H9 (cell line): ENCODE results near the gene CTIF. TPM values are rescaled to one million over a fixed set of nuclear protein-coding genes. Genes with fewer than 3 reads are reported as not detected.

ENCODE experiments used
- DNase-seq: peaks from one replicate; pipeline ENCODE4 v3.0.0-alpha.2; 2017
- H2AFZ ChIP-seq: one replicate; pipeline ENCODE4 v1.6.1; 2013; ENCODE audit warnings: mild to moderate bottlenecking, low read length, control low read depth, moderate library complexity
- H2AK5ac ChIP-seq: 2 replicates; pipeline ENCODE4 v1.6.1; 2013; ENCODE audit warnings: low read length, control low read depth, mixed read lengths; ENCODE audit not compliant: insufficient read length
- H2BK120ac ChIP-seq: one replicate; pipeline ENCODE4 v1.6.1; 2013; ENCODE audit warnings: low read depth, mild to moderate bottlenecking, low read length, control low read depth, inconsistent platforms; ENCODE audit not compliant: poor library complexity, severe bottlenecking
- H2BK12ac ChIP-seq: 2 replicates; pipeline ENCODE4 v1.6.1; 2013; ENCODE audit warnings: low read length, control low read depth, mixed read lengths, low read depth; ENCODE audit not compliant: insufficient read length
- H2BK15ac ChIP-seq: 2 replicates; pipeline ENCODE4 v1.6.1; 2013; ENCODE audit warnings: low read depth, low read length, control low read depth
- H2BK20ac ChIP-seq: one replicate; pipeline ENCODE4 v1.6.1; 2013; ENCODE audit warnings: low read depth, mild to moderate bottlenecking, low read length, control low read depth, inconsistent platforms; ENCODE audit not compliant: poor library complexity, severe bottlenecking
- H2BK5ac ChIP-seq: 2 replicates; pipeline ENCODE4 v1.6.1; 2013; ENCODE audit warnings: low read length, control low read depth, mixed read lengths; ENCODE audit not compliant: insufficient read length
- H3K14ac ChIP-seq: 2 replicates; pipeline ENCODE4 v1.6.1; 2013; ENCODE audit warnings: low read length, control low read depth; ENCODE audit not compliant: insufficient read depth
- H3K18ac ChIP-seq: 2 replicates; pipeline ENCODE4 v1.6.1; 2013; ENCODE audit warnings: low read depth, mild to moderate bottlenecking, mixed read lengths, low read length, control low read depth; ENCODE audit not compliant: insufficient read length
- H3K23ac ChIP-seq: 2 replicates; pipeline ENCODE4 v1.6.1; 2013; ENCODE audit warnings: low read length, control low read depth, mixed read lengths, low read depth; ENCODE audit not compliant: insufficient read length
- H3K23me2 ChIP-seq: 2 replicates; pipeline ENCODE4 v1.6.1; 2013; ENCODE audit warnings: low read depth, mild to moderate bottlenecking, mixed read lengths, low read length, control low read depth; ENCODE audit not compliant: insufficient read length, poor library complexity, severe bottlenecking
- H3K27ac ChIP-seq: 2 replicates; pipeline ENCODE4 v1.5.1; 2013; ENCODE audit warnings: low read length, control low read depth, mixed read lengths, low read depth; ENCODE audit not compliant: insufficient read length
- H3K27me3 ChIP-seq: 2 replicates; pipeline ENCODE4 v1.6.1; 2013; ENCODE audit warnings: low read length, control low read depth, inconsistent platforms; ENCODE audit not compliant: insufficient read depth
- H3K4ac ChIP-seq: 2 replicates; pipeline ENCODE4 v1.6.1; 2013; ENCODE audit warnings: low read depth, mild to moderate bottlenecking, control low read depth, inconsistent platforms, low read length, moderate library complexity
- H3K4me1 ChIP-seq: 2 replicates; pipeline ENCODE4 v1.6.1; 2013; ENCODE audit warnings: low read length, control low read depth, inconsistent platforms; ENCODE audit not compliant: insufficient read depth
- H3K4me2 ChIP-seq: 2 replicates; pipeline ENCODE4 v1.6.1; 2013; ENCODE audit warnings: low read length, control low read depth, mixed read lengths; ENCODE audit not compliant: insufficient read length, insufficient read depth
- H3K56ac ChIP-seq: 2 replicates; pipeline ENCODE4 v1.6.1; 2013; ENCODE audit warnings: low read depth, mild to moderate bottlenecking, mixed read lengths, low read length, control low read depth; ENCODE audit not compliant: insufficient read length
- H3K79me1 ChIP-seq: 2 replicates; pipeline ENCODE4 v1.6.1; 2013; ENCODE audit warnings: low read depth, mild to moderate bottlenecking, moderate library complexity, low read length, control low read depth, inconsistent platforms; ENCODE audit not compliant: insufficient read depth, poor library complexity, severe bottlenecking
- H3K79me2 ChIP-seq: 2 replicates; pipeline ENCODE4 v1.6.1; 2013; ENCODE audit warnings: low read length, control low read depth, inconsistent platforms; ENCODE audit not compliant: insufficient read depth
- H3K9ac ChIP-seq: 2 replicates; pipeline ENCODE4 v1.6.1; 2013; ENCODE audit warnings: low read length, control low read depth, mixed read lengths; ENCODE audit not compliant: insufficient read length; ENCODE audit errors: extremely low read depth
- H3K9me3 ChIP-seq: one replicate; pipeline ENCODE4 v1.6.1; 2013; ENCODE audit warnings: low read depth, low read length, inconsistent platforms; ENCODE audit not compliant: control insufficient read depth
- H3T11ph ChIP-seq: one replicate; pipeline ENCODE4 v1.6.1; 2013; ENCODE audit warnings: mild to moderate bottlenecking, low read length, control low read depth, inconsistent platforms
- H4K20me1 ChIP-seq: one replicate; pipeline ENCODE4 v1.6.1; 2013; ENCODE audit not compliant: control insufficient read depth, insufficient read length, insufficient read depth
- H4K5ac ChIP-seq: 2 replicates; pipeline ENCODE4 v1.6.1; 2013; ENCODE audit warnings: low read depth, mild to moderate bottlenecking, mixed read lengths, low read length, control low read depth; ENCODE audit not compliant: insufficient read length
- H4K8ac ChIP-seq: replicated peaks from 2 replicates; pipeline ENCODE4 v1.6.1; 2013; ENCODE audit warnings: low read length, control low read depth, mixed read lengths, low read depth; ENCODE audit not compliant: insufficient read length
- H4K91ac ChIP-seq: 2 replicates; pipeline ENCODE4 v1.6.1; 2013; ENCODE audit warnings: low read depth, mild to moderate bottlenecking, moderate library complexity, mixed read lengths, low read length, control low read depth; ENCODE audit not compliant: insufficient read length
- H3K27ac Mint-ChIP-seq, 3 experiments: 2 replicates in 2 of 3; 3 replicates in 1 of 3; pipeline ENCODE4 v1.8.0; 2020 to 2021; ENCODE audit warnings: mixed read lengths in 3 of 3, mild to moderate bottlenecking in 1 of 3, moderate library complexity in 1 of 3
- H3K27me3 Mint-ChIP-seq: 2 replicates; pipeline ENCODE4 v1.8.0; 2021; ENCODE audit warnings: low read depth, mild to moderate bottlenecking, moderate library complexity, mixed read lengths
- H3K36me3 Mint-ChIP-seq, 3 experiments: 2 replicates in 2 of 3; 3 replicates in 1 of 3; pipeline ENCODE4 v1.8.0; 2020 to 2021; ENCODE audit warnings: low read depth in 3 of 3, mixed read lengths in 3 of 3; ENCODE audit not compliant: insufficient read depth in 1 of 3
- H3K4me1 Mint-ChIP-seq, 2 experiments: 2 replicates each; pipeline ENCODE4 v1.8.0; 2020; ENCODE audit warnings: mixed read lengths in 2 of 2
- H3K4me3 Mint-ChIP-seq, 2 experiments: 2 replicates in 1 of 2; 3 replicates in 1 of 2; pipeline ENCODE4 v1.8.0; 2020 to 2021; ENCODE audit warnings: mild to moderate bottlenecking in 2 of 2, mixed read lengths in 2 of 2, moderate library complexity in 1 of 2
- H3K9me3 Mint-ChIP-seq, 2 experiments: 2 replicates in 1 of 2; 3 replicates in 1 of 2; pipeline ENCODE4 v1.8.0; 2020; ENCODE audit warnings: mild to moderate bottlenecking in 2 of 2, mixed read lengths in 2 of 2, moderate library complexity in 1 of 2
- CTCF ChIP-seq: fragments of 200-600 bp; sonication (generic); conservative IDR thresholded peaks from 3 replicates; pipeline ENCODE4 v1.8.0; 2021; ENCODE audit warnings: antibody characterized with exemption, mild to moderate bottlenecking
- WGBS: extraction: QIAGEN DNeasy Blood & Tissue Kit; methylation state at CpG from one replicate; pipeline ENCODE4 v1.1.7; 2013; ENCODE audit warnings: missing lambda C conversion rate, low lambda C conversion rate, mixed read lengths; ENCODE audit not compliant: insufficient read length; ENCODE audit errors: extremely low coverage; 5-methylcytosine and 5-hydroxymethylcytosine counted together
- total RNA-seq: library from RNA; stranded (reverse); gene quantifications from 2 replicates; pipeline ENCODE4 v1.2.1, GENCODE V29; 2021

CTIF gene
- total RNA-seq, 1 experiment from 2014 or later: 15.8 TPM

DNA sequence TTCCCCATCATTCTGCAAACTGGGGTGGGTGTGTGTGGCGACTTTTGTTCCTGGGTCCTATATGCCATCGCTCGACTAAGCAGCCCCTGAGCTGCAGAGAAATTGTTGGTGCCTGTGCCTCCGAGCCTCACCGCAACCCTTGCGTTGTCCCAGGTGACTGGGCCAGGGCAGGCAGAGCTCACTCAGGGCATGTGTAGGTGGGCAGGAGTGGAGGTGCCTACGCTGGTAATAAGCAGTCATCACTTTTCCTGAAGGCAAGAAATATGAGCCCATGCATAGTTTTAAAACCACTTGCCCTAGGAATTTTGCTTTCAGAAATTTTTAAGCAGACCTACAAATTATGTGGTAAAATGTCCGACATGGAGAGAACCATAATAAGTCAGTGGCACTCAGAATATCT is 214.1 kb downstream of the CTIF start:
- H2BK15ac ChIP-seq: no peak overlapping the region
- no peaks in the 10 kb centered on the region for H4K20me1 ChIP-seq
- no peak overlapping the region for H2AFZ ChIP-seq
- no peak overlapping the region for H2BK12ac ChIP-seq
- no peak overlapping the region for H3K4ac ChIP-seq
- H3K4me2 ChIP-seq: no peak overlapping the region
- Mint-ChIP-seq H3K4me1 (peaks cover 0 to 7% of the 10 kb centered on the region in 2 experiments; a peak in 1 of 4 replicates), H3K27me3 (no peaks in the 10 kb centered on the region), H3K27ac (no peak overlapping the region), H3K36me3 (peaks cover 0 to 2% (median 0%) of the 10 kb centered on the region in 3 experiments; a peak in 1 of 7 replicates), H3K4me3 (no peak overlapping the region), H3K9me3 (no peaks in the 10 kb centered on the region)
- H3K4me1 ChIP-seq: no peaks in the 10 kb centered on the region
- no peak overlapping the region for H3K56ac ChIP-seq
- H3K79me1 ChIP-seq: no peaks in the 10 kb centered on the region
- no peak overlapping the region for H3T11ph ChIP-seq
- no CpG with 5 or more reads among the region's 8 CpGs for WGBS
- no peak overlapping the region for H4K91ac ChIP-seq
- no peaks in the 10 kb centered on the region for H3K9me3 ChIP-seq
- no peak overlapping the region for H2BK20ac ChIP-seq
- no peak overlapping the region for H2BK5ac ChIP-seq
- no peaks in the 10 kb centered on the region for H3K27me3 ChIP-seq
- H4K5ac ChIP-seq: no peak overlapping the region
- no peak for DNase-seq
- TF ChIP-seq CTCF: no peak
- no peak overlapping the region for H2BK120ac ChIP-seq
- H3K23me2 ChIP-seq: no peaks in the 10 kb centered on the region
- H3K14ac ChIP-seq: no peak overlapping the region
- no peak overlapping the region for H3K27ac ChIP-seq
- H3K18ac ChIP-seq: no peak overlapping the region
- H3K79me2 ChIP-seq: no peaks in the 10 kb centered on the region
- H3K9ac ChIP-seq: no peak overlapping the region
- no peak overlapping the region for H3K23ac ChIP-seq
- H2AK5ac ChIP-seq: no peak overlapping the region
- no peak overlapping the region for H4K8ac ChIP-seq
